ENCODE measurements around the gene SORBS1. TPM values are rescaled to one million over a fixed set of nuclear protein-coding genes. Genes with fewer than 3 reads are reported as not detected.

The SORBS1 gene
- total and polyA plus RNA-seq, 9 of the 15 experiments (the other 6 are each of a cell fraction or from before 2014, with no cell fraction given) = 2.0 to 13.3 (median 6.5) TPM

DNA sequence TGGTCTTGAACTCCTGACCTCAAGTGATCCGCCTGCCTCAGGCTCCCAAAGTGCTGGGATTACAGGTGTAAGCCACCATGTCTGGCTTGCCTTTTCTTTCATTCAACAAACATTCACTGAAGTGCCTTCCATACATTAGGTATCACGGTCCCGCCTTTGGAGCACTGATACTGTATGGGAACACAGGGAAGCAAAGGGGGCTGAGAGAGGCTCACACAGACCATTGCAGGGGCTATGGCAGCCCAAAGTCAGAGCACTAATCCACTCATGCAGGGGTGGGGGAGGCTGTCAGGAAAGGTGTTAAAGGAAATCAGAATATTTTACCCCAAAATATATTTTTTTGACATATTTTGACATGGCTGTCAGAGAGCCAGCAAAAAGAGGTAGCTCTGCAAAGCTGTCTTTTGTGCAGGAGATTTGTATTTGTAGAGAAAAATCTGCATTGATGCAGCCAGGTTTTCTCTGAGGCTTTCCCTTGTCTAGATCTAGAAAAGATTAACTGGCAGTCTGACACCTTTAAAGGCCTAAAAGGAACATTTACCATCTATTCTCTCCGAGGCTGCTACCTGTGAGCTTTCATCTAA, 228.4 kb downstream of the SORBS1 start (continued):
- TF ChIP-seq ETV6 (IDR thresholded peaks at IDR 0.05; ENCODE audit: borderline replicate concordance in 1 of 2, low read depth in 2 of 2, low read length in 1 of 2) (no peak), ETV6 (CRISPR knock-in tag; IDR thresholded peaks at IDR 0.05; ENCODE audit: borderline replicate concordance) (no peak), ARID3A (IDR thresholded peaks at IDR 0.05; ENCODE audit: borderline replicate concordance, low read depth, low read length) (no peak), TAF15 (IDR thresholded peaks at IDR 0.05; ENCODE audit: low read depth, low read length) (no peak), RAD21 (CRISPR knock-in tag; conservative IDR thresholded peaks at IDR 0.05 in 1 of 2, IDR thresholded peaks at IDR 0.05 in 1 of 2) (no peak)
- TF ChIP-seq, protein P1, sequence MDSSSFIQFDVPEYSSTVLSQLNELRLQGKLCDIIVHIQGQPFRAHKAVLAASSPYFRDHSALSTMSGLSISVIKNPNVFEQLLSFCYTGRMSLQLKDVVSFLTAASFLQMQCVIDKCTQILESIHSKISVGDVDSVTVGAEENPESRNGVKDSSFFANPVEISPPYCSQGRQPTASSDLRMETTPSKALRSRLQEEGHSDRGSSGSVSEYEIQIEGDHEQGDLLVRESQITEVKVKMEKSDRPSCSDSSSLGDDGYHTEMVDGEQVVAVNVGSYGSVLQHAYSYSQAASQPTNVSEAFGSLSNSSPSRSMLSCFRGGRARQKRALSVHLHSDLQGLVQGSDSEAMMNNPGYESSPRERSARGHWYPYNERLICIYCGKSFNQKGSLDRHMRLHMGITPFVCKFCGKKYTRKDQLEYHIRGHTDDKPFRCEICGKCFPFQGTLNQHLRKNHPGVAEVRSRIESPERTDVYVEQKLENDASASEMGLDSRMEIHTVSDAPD (CRISPR knock-in tag; IDR thresholded peaks at IDR 0.05) = no peak

- TF ChIP-seq, protein P2, sequence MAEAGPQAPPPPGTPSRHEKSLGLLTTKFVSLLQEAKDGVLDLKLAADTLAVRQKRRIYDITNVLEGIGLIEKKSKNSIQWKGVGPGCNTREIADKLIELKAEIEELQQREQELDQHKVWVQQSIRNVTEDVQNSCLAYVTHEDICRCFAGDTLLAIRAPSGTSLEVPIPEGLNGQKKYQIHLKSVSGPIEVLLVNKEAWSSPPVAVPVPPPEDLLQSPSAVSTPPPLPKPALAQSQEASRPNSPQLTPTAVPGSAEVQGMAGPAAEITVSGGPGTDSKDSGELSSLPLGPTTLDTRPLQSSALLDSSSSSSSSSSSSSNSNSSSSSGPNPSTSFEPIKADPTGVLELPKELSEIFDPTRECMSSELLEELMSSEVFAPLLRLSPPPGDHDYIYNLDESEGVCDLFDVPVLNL (CRISPR knock-in tag; IDR thresholded peaks at IDR 0.05; ENCODE audit: low read depth) = no peak
- TF ChIP-seq NFE2 (IDR thresholded peaks at IDR 0.05; ENCODE audit: low read depth) = no peak
- TF ChIP-seq TOE1 (IDR thresholded peaks at IDR 0.05; ENCODE audit: borderline replicate concordance) = no peak
- TF ChIP-seq TOE1 (CRISPR knock-in tag; IDR thresholded peaks at IDR 0.05; ENCODE audit: borderline replicate concordance, low read depth) = no peak
- TF ChIP-seq ZNF57 (CRISPR knock-in tag; IDR thresholded peaks at IDR 0.05) = no peak
- TF ChIP-seq NCOA2 (IDR thresholded peaks at IDR 0.05; ENCODE audit: partially characterized antibody in 2 of 2) = no peak
- no peak for TF ChIP-seq ZNF274 (IDR thresholded peaks at IDR 0.05; ENCODE audit: borderline replicate concordance, low read depth, low read length)
- no peak for TF ChIP-seq ZC3H11A (IDR thresholded peaks at IDR 0.05; ENCODE audit: low read depth, low read length)
- TF ChIP-seq SNIP1 (IDR thresholded peaks at IDR 0.05; ENCODE audit: low read depth) = no peak
- TF ChIP-seq NR2C1 (IDR thresholded peaks at IDR 0.05) = no peak
- TF ChIP-seq NR2C1 (tag; IDR thresholded peaks at IDR 0.05) = no peak
- no peak for DNase-seq (ENCODE audit: extremely low read depth in 1 of 4, low spot score in 3 of 4)
- Histone ChIP-seq H4K20me1 (replicated peaks; ENCODE audit: control insufficient read depth, insufficient read depth, low read length) (no peaks in the 10 kb centered on the region), H3K4me3 (no peak overlapping the region), H3K36me3 (ENCODE audit: control insufficient read depth, insufficient read depth, low read length) (no peaks in the 10 kb centered on the region), H3K79me2 (ENCODE audit: control insufficient read depth, insufficient read depth, low read length) (no peaks in the 10 kb centered on the region), H3K9me3 (replicated peaks; ENCODE audit: control insufficient read depth, insufficient read depth, low read depth, low read length) (no peaks in the 10 kb centered on the region), H3K27me3 (ENCODE audit: control insufficient read depth in 2 of 2, insufficient read depth in 2 of 2, low read length in 2 of 2) (no peaks in the 10 kb centered on the region), H2AFZ (ENCODE audit: low read depth, low read length) (no peak overlapping the region), H3K9me1 (ENCODE audit: control insufficient read depth, insufficient read depth, low read length) (no peaks in the 10 kb centered on the region), H3K27ac (ENCODE audit: extremely low read depth, low read depth, low read length) (no peak overlapping the region), H3K4me2 (ENCODE audit: insufficient read depth, low read length) (no peak overlapping the region), H3K9ac (ENCODE audit: insufficient read depth in 1 of 2, low read depth in 2 of 2, low read length in 2 of 2) (no peak overlapping the region), H3K4me1 (replicated peaks in 1 of 2; ENCODE audit: control insufficient read depth in 2 of 2, insufficient read depth in 2 of 2, low read length in 2 of 2) (peaks cover 10 to 14% of the 10 kb centered on the region in 2 experiments; a peak in 4 of 5 replicates)
- in situ Hi-C loops (cut with MboI) (no loop called here), intact Hi-C loops (cut with micrococcal nuclease) (no loop called here)
- no TSS peak for BruUV-seq (replicated peaks)
- CTCF ChIA-PET (ENCODE audit: low intra/inter-chr PET ratio) = no interaction called here
- 62% methylated on average over 3 of the region's 3 CpGs for WGBS (ENCODE audit: insufficient coverage, low coverage, missing lambda C conversion rate)
- no peak for ATAC-seq
- POLR2A ChIA-PET = no interaction called here
- FAIRE-seq = no peak
These were observed 229.5 kb downstream of the SORBS1 start for GRCh38 chr10:95331596-95332130.
